Stimulated activated effector memory CD8-positive, alpha-beta T cell treated with anti-CD3 and anti-CD28 coated beads, Interleukin-12 subunit alpha, Interleukin-12 subunit beta, amount 100 ng/mL, for 72 hours (primary cell): Measurements from ENCODE around the gene TIMM44.

Experiments used
- ATAC-seq: fragments of 150-1000 bp; cut with Tn5 transposase; 2 replicates; pipeline ENCODE4 v1.10.0; 2021
- DNase-seq, 2 donors: peaks; one replicate each; pipeline ENCODE4 v3.0.0; 2021 to 2022; ENCODE audit warnings: low spot score in 2 of 2
- H3K27ac Mint-ChIP-seq: one replicate; pipeline ENCODE4 v1.8.0; 2022; ENCODE audit warnings: mild to moderate bottlenecking, mixed read lengths
- H3K36me3 Mint-ChIP-seq: one replicate; pipeline ENCODE4 v1.8.0; 2022; ENCODE audit warnings: mild to moderate bottlenecking, mixed read lengths
- H3K4me1 Mint-ChIP-seq: one replicate; pipeline ENCODE4 v1.8.0; 2022; ENCODE audit warnings: mixed read lengths
- H3K4me3 Mint-ChIP-seq: one replicate; pipeline ENCODE4 v1.8.0; 2022; ENCODE audit warnings: mild to moderate bottlenecking, mixed read lengths
- H3K9me3 Mint-ChIP-seq: one replicate; pipeline ENCODE4 v1.8.0; 2022; ENCODE audit warnings: mixed read lengths

TIMM44 gene

GRCh38 chr19:7879836-7880235, 63.6 kb downstream of the TIMM44 start:
- Mint-ChIP-seq H3K9me3 (no peaks in the 10 kb centered on the region), H3K4me3 (no peak overlapping the region), H3K36me3 (no peaks in the 10 kb centered on the region), H3K4me1 (no peaks in the 10 kb centered on the region), H3K27ac (no peak overlapping the region)
- DNase-seq (no peak), ATAC-seq (peak; percentile 28)

- H3K27ac Mint-ChIP-seq: no peak overlapping the region
- DNase-seq (no peak), ATAC-seq (peak; percentile 22)
- no peaks in the 10 kb centered on the region for H3K9me3 Mint-ChIP-seq
- no peaks in the 10 kb centered on the region for H3K36me3 Mint-ChIP-seq
- no peak overlapping the region for H3K4me3 Mint-ChIP-seq
- H3K4me1 Mint-ChIP-seq: no peaks in the 10 kb centered on the region
These were observed 64.2 kb downstream of the TIMM44 start for GRCh38 chr19:7879111-7879807.

DNA sequence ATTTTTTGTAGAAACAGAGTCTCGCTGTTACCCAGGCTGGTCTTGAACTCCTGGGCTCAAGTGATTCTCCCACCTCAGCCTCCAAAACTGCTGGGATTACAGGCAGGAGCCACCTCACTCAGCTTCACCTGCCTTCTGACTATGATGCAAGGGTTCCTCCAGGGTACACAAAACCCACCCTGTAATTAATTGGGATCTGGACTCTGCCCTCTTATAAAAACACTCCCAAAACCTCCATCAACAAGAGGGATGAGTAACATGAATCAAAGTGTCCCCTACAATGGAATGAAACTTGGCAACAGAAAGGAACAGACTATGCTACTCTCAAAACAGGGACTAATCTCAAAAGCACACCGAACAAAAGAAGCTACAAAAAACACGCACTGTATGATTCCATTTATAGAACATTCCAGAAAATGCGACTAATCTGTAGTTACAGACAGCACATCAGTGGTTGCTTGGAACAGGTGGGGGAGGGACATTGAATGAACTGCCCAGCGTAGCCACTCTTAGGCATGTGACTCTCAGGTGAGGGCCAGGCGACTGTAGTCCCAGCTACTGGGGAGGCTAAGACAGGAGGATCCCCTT, 66.1 kb downstream of the TIMM44 start:
- Mint-ChIP-seq H3K36me3 (no peaks in the 10 kb centered on the region), H3K27ac (no peak overlapping the region), H3K9me3 (no peaks in the 10 kb centered on the region), H3K4me3 (no peak overlapping the region), H3K4me1 (no peaks in the 10 kb centered on the region)
- ATAC-seq (no peak), DNase-seq (no peak)
